HepG2 (cell line): ENCODE data around the gene CAPN12. TPM values are rescaled to one million over a fixed set of nuclear protein-coding genes. Genes with fewer than 3 reads are reported as not detected.

Experiments used
- ATAC-seq: fragments of 200-7000 bp; cut with Tn5 transposase; 3 replicates; pipeline ENCODE4 v1.9.1; 2020; ENCODE audit warnings: mild to moderate bottlenecking, moderate library complexity
- BruUV-seq: library from RNA; stranded (reverse); fragments of 400-500 nt; replicated peaks from 2 replicates; lab custom pipeline; 2021; lab: Mats Ljungman, UMichigan
- CTCF ChIA-PET: fragments of 300-600 bp; formaldehyde crosslinking; extraction: SDS; loops from one replicate; lab custom pipeline; 2021; ENCODE audit warnings: low total read pairs, inconsistent platforms, low intra/inter-chr PET ratio; lab: Yijun Ruan, JAX
- POLR2A ChIA-PET: fragments of 350-600 bp; sonication (Branson Sonifier 250); formaldehyde crosslinking; loops from one replicate; lab custom pipeline; 2020; ENCODE audit warnings: antibody characterized with exemption, inconsistent platforms; lab: Yijun Ruan, JAX
- DNase-seq: peaks from one replicate; pipeline ENCODE4 v3.0.0-alpha.2; 2015; ENCODE audit warnings: low spot score
- FAIRE-seq: peaks from 3 replicates; lab custom pipeline; 2011; peaks lifted over from hg19 to GRCh38; lab: Jason Lieb, UNC
- H2AFZ ChIP-seq: one replicate; pipeline ENCODE4 v1.6.1; 2011; ENCODE audit warnings: low read length, inconsistent platforms
- H3K27ac ChIP-seq: fragments of 300-600 bp; 3 replicates; pipeline ENCODE4 v1.8.0; 2011; ENCODE audit warnings: mixed run types, mild to moderate bottlenecking, mixed read lengths, low read length, inconsistent platforms; ENCODE audit not compliant: insufficient read depth; ENCODE audit errors: extremely low read length
- H3K27me3 ChIP-seq, 2 experiments: fragments of 200-600 bp in 1 of 2; 2 replicates in 1 of 2; 3 replicates in 1 of 2; pipeline versions ENCODE4 v1.6.0 to v1.8.0; 2011; ENCODE audit warnings: low read length in 2 of 2, mild to moderate bottlenecking in 2 of 2, moderate library complexity in 2 of 2, inconsistent platforms in 1 of 2; ENCODE audit not compliant: insufficient read depth in 2 of 2, control insufficient read depth in 1 of 2
- H3K36me3 ChIP-seq, 2 experiments: fragments of 200-600 bp in 1 of 2; replicated peaks in 1 of 2; 2 replicates in 1 of 2; 3 replicates in 1 of 2; pipeline versions ENCODE4 v1.5.1 to v1.8.0; 2011; ENCODE audit warnings: low read length in 2 of 2, inconsistent platforms in 1 of 2; ENCODE audit not compliant: insufficient read depth in 2 of 2, control insufficient read depth in 1 of 2
- H3K4me1 ChIP-seq: 2 replicates; pipeline ENCODE4 v1.5.1; 2012; ENCODE audit warnings: low read length, inconsistent platforms; ENCODE audit not compliant: insufficient read depth
- H3K4me2 ChIP-seq: 2 replicates; pipeline ENCODE4 v1.6.0; 2011; ENCODE audit warnings: low read depth, low read length, inconsistent platforms
- H3K4me3 ChIP-seq, 3 experiments: fragments of 200-600 bp in 1 of 3; sonication (generic), shearing (Covaris generic) in 1 of 3; replicated peaks in 1 of 3; 2 replicates each; pipeline ENCODE4 v1.5.1; 2011 to 2016; ENCODE audit warnings: low read length in 3 of 3, inconsistent platforms in 2 of 3, low read depth in 2 of 3, mild to moderate bottlenecking in 2 of 3, control low read depth in 1 of 3, mixed read lengths in 1 of 3; ENCODE audit not compliant: insufficient read depth in 1 of 3
- H3K79me2 ChIP-seq: one replicate; pipeline ENCODE4 v1.6.1; 2011; ENCODE audit warnings: low read length, inconsistent platforms; ENCODE audit not compliant: insufficient read depth
- H3K9ac ChIP-seq: 2 replicates; pipeline ENCODE4 v1.6.0; 2011; ENCODE audit warnings: mild to moderate bottlenecking, low read depth, low read length, inconsistent platforms; ENCODE audit not compliant: insufficient read depth
- H3K9me3 ChIP-seq: 2 replicates; pipeline ENCODE4 v1.5.1; 2012; ENCODE audit warnings: mild to moderate bottlenecking, low read length
- H4K20me1 ChIP-seq: 2 replicates; pipeline ENCODE4 v1.6.0; 2011; ENCODE audit warnings: inconsistent platforms, mild to moderate bottlenecking, low read length, moderate library complexity; ENCODE audit not compliant: insufficient read depth
- ARID5B ChIP-seq: IDR thresholded peaks from 2 replicates; pipeline ENCODE4 v1.4.0; 2020; ENCODE audit warnings: mild to moderate bottlenecking, missing genetic modification reagents
- ARNT2 ChIP-seq: sonication (generic); formaldehyde crosslinking; IDR thresholded peaks from 2 replicates; pipeline ENCODE4 v1.8.0; 2022; ENCODE audit warnings: mild to moderate bottlenecking, low read depth, missing genetic modification reagents, moderate library complexity
- HMGXB3 ChIP-seq: sonication (generic); formaldehyde crosslinking; IDR thresholded peaks from 2 replicates; pipeline ENCODE4 v1.4.0; 2020; ENCODE audit warnings: missing genetic modification reagents, borderline replicate concordance
- HOXA9 ChIP-seq: sonication (generic); formaldehyde crosslinking; IDR thresholded peaks from 2 replicates; pipeline ENCODE4 v1.8.1; 2022; ENCODE audit warnings: missing genetic modification reagents, mild to moderate bottlenecking, moderate library complexity, borderline replicate concordance
- KMT2B ChIP-seq: IDR thresholded peaks from 2 replicates; pipeline ENCODE4 v1.6.1; 2016; ENCODE audit warnings: missing genetic modification reagents, missing compliant biosample characterization
- MAZ ChIP-seq, 2 experiments: sonication (generic) in 1 of 2; formaldehyde crosslinking in 1 of 2; IDR thresholded peaks; 2 replicates each; pipeline versions ENCODE4 v1.5.0 to v1.6.1; 2012 to 2020; ENCODE audit warnings: low read depth in 2 of 2, mild to moderate bottlenecking in 2 of 2, borderline replicate concordance in 1 of 2, improper control_type of control experiment in 1 of 2, low read length in 1 of 2, missing genetic modification reagents in 1 of 2, moderate library complexity in 1 of 2
- MED8 ChIP-seq: sonication (generic); formaldehyde crosslinking; IDR thresholded peaks from 2 replicates; pipeline ENCODE4 v1.8.1; 2023; ENCODE audit warnings: mild to moderate bottlenecking, missing genetic modification reagents; ENCODE audit not compliant: insufficient replicate concordance
- POLR2G ChIP-seq: fragments of 200-400 bp; formaldehyde crosslinking; IDR thresholded peaks from 2 replicates; pipeline ENCODE4 v1.6.1; 2018; ENCODE audit warnings: mild to moderate bottlenecking, low read depth, low read length, moderate library complexity
- THAP8 ChIP-seq: sonication (generic); formaldehyde crosslinking; IDR thresholded peaks from 2 replicates; pipeline ENCODE4 v1.5.1; 2020; ENCODE audit warnings: missing genetic modification reagents, mild to moderate bottlenecking, borderline replicate concordance
- U2AF2 ChIP-seq: fragments of 200-400 bp; formaldehyde crosslinking; IDR thresholded peaks from 2 replicates; pipeline ENCODE4 v1.6.1; 2017; ENCODE audit warnings: low read depth, mild to moderate bottlenecking, low read length
- YEATS2 ChIP-seq: sonication (generic); formaldehyde crosslinking; IDR thresholded peaks from 2 replicates; pipeline ENCODE4 v1.4.0; 2020; ENCODE audit warnings: missing genetic modification reagents, borderline replicate concordance
- ZNF136 ChIP-seq: sonication (generic); formaldehyde crosslinking; IDR thresholded peaks from 2 replicates; pipeline ENCODE4 v1.8.1; 2022; ENCODE audit warnings: low read depth, mild to moderate bottlenecking, moderate library complexity, missing genetic modification reagents
- ZNF557 ChIP-seq: sonication (generic); formaldehyde crosslinking; IDR thresholded peaks from 2 replicates; pipeline ENCODE4 v1.4.0; 2020; ENCODE audit warnings: missing genetic modification reagents
- ZNF605 ChIP-seq: sonication (generic); formaldehyde crosslinking; IDR thresholded peaks from 2 replicates; pipeline ENCODE4 v1.8.0; 2022; ENCODE audit warnings: mild to moderate bottlenecking, missing genetic modification reagents
- WGBS: methylation state at CpG from one replicate; pipeline ENCODE4 v1.1.6; 2017; ENCODE audit warnings: low lambda C conversion rate; 5-methylcytosine and 5-hydroxymethylcytosine counted together
- in situ Hi-C: cut with HindIII; loops from 2 replicates; pipeline ENCODE4 v1.10.0; 2017; ENCODE audit warnings: low pct_unique_long_range_greater_than_20kb; ENCODE audit not compliant: extremely low pct_ligation_motif_present
- intact Hi-C: fragments of 100-400 bp; cut with micrococcal nuclease; formaldehyde crosslinking; loops from one replicate; pipeline ENCODE4 v1.10.0; 2022; ENCODE audit not compliant: unreplicated experiment
- polyA plus RNA-seq, 8 experiments: library from polyadenylated mRNA; depleted of rRNA in 3 of 8; stranded (reverse) in 7 of 8; unstranded in 1 of 8; fragments of >200 nt; fragmentation: Illumina TruSeq in 4 of 8; extraction: Trizol in 4 of 8; gene quantifications; 2 replicates each; pipeline versions ENCODE4 v1.2.1 to v1.2.3, GENCODE V29; 2011 to 2016; ENCODE audit warnings: low read depth in 4 of 8, missing spikeins in 1 of 8, mixed read lengths in 1 of 8; ENCODE audit not compliant: insufficient read depth in 1 of 8
- total RNA-seq, 5 experiments: library from RNA; depleted of rRNA; stranded (reverse); fragments of >200 nt; fragmentation: Illumina TruSeq; extraction: Trizol; gene quantifications; 2 replicates each; pipeline ENCODE4 v1.2.3, GENCODE V29; 2016; ENCODE audit warnings: low read depth in 1 of 5

CAPN12 gene
- total and polyA plus RNA-seq, 2 of the 13 experiments (the other 11 are each of a cell fraction or from before 2014, with no cell fraction given) = 1.6 to 13.6 TPM

GRCh38 chr19:38737281-38737865 lies 6.9 kb downstream of the CAPN12 start:
- CTCF ChIA-PET = no interaction called here
- peak overlapping the region; percentile 29; the same call in 1 of the 2 replicates for H3K9ac ChIP-seq
- H3K27me3 ChIP-seq = no peaks in the 10 kb centered on the region
- BruUV-seq = no TSS peak
- H3K27ac ChIP-seq = no peak overlapping the region
- no peaks in the 10 kb centered on the region for H3K79me2 ChIP-seq
- ATAC-seq (0 out of 3 replicates have a peak, but pooled peaks have one; percentile 2), FAIRE-seq (no peak), DNase-seq (no peak)
- 59% methylated on average over 22 of the region's 22 CpGs for WGBS
- H3K4me1 ChIP-seq = peaks cover 52% of the 10 kb centered on the region
- in situ Hi-C loops (loop anchor here (25.0 kb wide), 1 partner anchor 175 kb away; the partner anchor contains the start of gene CCER2), intact Hi-C loops (no loop called here)
- H3K36me3 ChIP-seq = 0 out of 5 replicates have a peak, but pooled peaks cover 0 to 1% of the 10 kb centered on the region in 2 experiments
- H2AFZ ChIP-seq = no peak overlapping the region
- H3K4me3 ChIP-seq = peak overlapping the region in 1 of 3 experiments; percentile 33; a peak in 1 of 6 replicates
- no peaks in the 10 kb centered on the region for H3K9me3 ChIP-seq
- peak overlapping the region; percentile 49; the same call in 1 of the 2 replicates for H3K4me2 ChIP-seq
- POLR2A ChIA-PET = interaction anchor here (0.6 to 1.2 kb wide), 4 partner anchors 26 to 112 kb away, joined by 3 to 5 read pairs (median 3); partner anchors contain the start of gene ECH1
- H4K20me1 ChIP-seq = no peaks in the 10 kb centered on the region
- TF ChIP-seq POLR2G (no peak), ZNF136 (CRISPR knock-in tag) (no peak), YEATS2 (CRISPR knock-in tag) (no peak), ARID5B (CRISPR knock-in tag) (no peak), THAP8 (CRISPR knock-in tag) (no peak), MAZ (IDR thresholded peaks at IDR 0.05; ENCODE audit: borderline replicate concordance, low read depth, low read length) (no peak), MAZ (CRISPR knock-in tag; IDR thresholded peaks at IDR 0.05; ENCODE audit: low read depth) (no peak), HOXA9 (no peak), U2AF2 (no peak), MED8 (CRISPR knock-in tag) (no peak), ARNT2 (0 out of 2 replicates have a peak, but pooled peaks have one; percentile 32), KMT2B (CRISPR knock-in tag) (no peak), HMGXB3 (CRISPR knock-in tag) (no peak), ZNF557 (no peak), ZNF605 (CRISPR knock-in tag) (no peak)
